H1 (cell line): ENCODE results near the gene GAS7. TPM values are rescaled to one million over a fixed set of nuclear protein-coding genes. Genes with fewer than 3 reads are reported as not detected.

Experiments
- CTCF ChIA-PET: fragments of 300-600 bp; sonication (Branson Sonifier 250); formaldehyde crosslinking; loops from one replicate; lab custom pipeline; 2021; ENCODE audit not compliant: partially characterized antibody; lab: Charles Lee
- POLR2A ChIA-PET: fragments of 300-600 bp; sonication (Branson Sonifier 250); formaldehyde crosslinking; loops from one replicate; lab custom pipeline; 2021; ENCODE audit warnings: inconsistent platforms; ENCODE audit not compliant: partially characterized antibody; lab: Charles Lee
- DNase-seq, 2 experiments: peaks; one replicate each; pipeline versions ENCODE4 v3.0.0 to v3.0.0-alpha.2; 2010 to 2022; ENCODE audit warnings: low spot score in 2 of 2, low read depth in 1 of 2, mixed read lengths in 1 of 2
- FAIRE-seq: peaks from 2 replicates; lab custom pipeline; 2011; peaks lifted over from hg19 to GRCh38; lab: Jason Lieb, UNC
- H2AFZ ChIP-seq: 2 replicates; pipeline ENCODE4 v1.8.1; 2012; ENCODE audit warnings: low read length, inconsistent platforms
- H2AK5ac ChIP-seq: 2 replicates; pipeline ENCODE4 v1.6.1; 2013; ENCODE audit warnings: low read depth, low read length
- H2BK120ac ChIP-seq: replicated peaks from 2 replicates; pipeline ENCODE3; 2013; ENCODE audit warnings: low read depth, low read length, inconsistent platforms
- H2BK12ac ChIP-seq: 2 replicates; pipeline ENCODE4 v1.6.1; 2013; ENCODE audit warnings: low read depth, low read length
- H2BK15ac ChIP-seq: 2 replicates; pipeline ENCODE4 v1.6.1; 2013; ENCODE audit warnings: low read length
- H2BK20ac ChIP-seq: 2 replicates; pipeline ENCODE4 v1.6.1; 2013; ENCODE audit warnings: low read length
- H2BK5ac ChIP-seq: 2 replicates; pipeline ENCODE4 v1.6.1; 2013; ENCODE audit warnings: low read depth, low read length
- H3K14ac ChIP-seq: 2 replicates; pipeline ENCODE4 v1.6.1; 2013; ENCODE audit warnings: inconsistent platforms; ENCODE audit not compliant: insufficient read length
- H3K18ac ChIP-seq: 2 replicates; pipeline ENCODE4 v1.6.1; 2013; ENCODE audit warnings: low read length; ENCODE audit errors: extremely low read depth
- H3K23ac ChIP-seq: 2 replicates; pipeline ENCODE4 v1.6.1; 2013; ENCODE audit warnings: inconsistent platforms; ENCODE audit not compliant: insufficient read length
- H3K23me2 ChIP-seq: 2 replicates; pipeline ENCODE4 v1.6.1; 2013; ENCODE audit warnings: low read depth, low read length
- H3K27ac ChIP-seq: 2 replicates; pipeline ENCODE4 v1.6.1; 2011; ENCODE audit warnings: low read depth, low read length, inconsistent platforms
- H3K27me3 ChIP-seq, 4 experiments: replicated peaks in 1 of 4; 1 replicate in 1 of 4; 2 replicates in 3 of 4; pipeline versions ENCODE4 v1.6.1 to v1.8.1; 2011 to 2013; ENCODE audit warnings: low read length in 3 of 4, mild to moderate bottlenecking in 3 of 4, inconsistent platforms in 2 of 4, mixed read lengths in 2 of 4, moderate library complexity in 1 of 4; ENCODE audit not compliant: control insufficient read depth in 3 of 4, insufficient read depth in 3 of 4; ENCODE audit errors: extremely low read depth in 1 of 4
- H3K36me3 ChIP-seq, 4 experiments: 2 replicates each; pipeline versions ENCODE4 v1.6.1 to v1.8.1; 2011 to 2013; ENCODE audit warnings: mild to moderate bottlenecking in 4 of 4, low read length in 3 of 4, moderate library complexity in 2 of 4, control low read depth in 1 of 4, inconsistent platforms in 1 of 4; ENCODE audit not compliant: insufficient read depth in 4 of 4, control insufficient read depth in 2 of 4
- H3K4ac ChIP-seq: replicated peaks from 2 replicates; pipeline ENCODE3; 2013; ENCODE audit warnings: low read length, low read depth, mixed read lengths, inconsistent platforms; ENCODE audit not compliant: insufficient read length
- H3K4me1 ChIP-seq, 4 experiments: replicated peaks in 1 of 4; 1 replicate in 1 of 4; 2 replicates in 3 of 4; pipeline versions ENCODE4 v1.6.1 to v1.8.1; 2011 to 2013; ENCODE audit warnings: low read length in 3 of 4, inconsistent platforms in 2 of 4, mixed read lengths in 1 of 4; ENCODE audit not compliant: insufficient read depth in 4 of 4, control insufficient read depth in 3 of 4
- H3K4me2 ChIP-seq, 2 experiments: 2 replicates each; pipeline versions ENCODE4 v1.6.1 to v1.8.1; 2011 to 2013; ENCODE audit warnings: low read depth in 2 of 2, low read length in 2 of 2, control low read depth in 1 of 2, inconsistent platforms in 1 of 2, mild to moderate bottlenecking in 1 of 2; ENCODE audit not compliant: insufficient read depth in 1 of 2
- H3K4me3 ChIP-seq, 4 experiments: fragments of 200-600, 300-600 bp in 1 of 4; sonication (generic), shearing (Covaris generic), sonication (Bioruptor Twin) in 1 of 4; 2 replicates each; pipeline versions ENCODE4 v1.5.1 to v1.8.1; 2011 to 2016; ENCODE audit warnings: low read length in 4 of 4, low read depth in 3 of 4, control low read depth in 2 of 4, inconsistent platforms in 2 of 4, mild to moderate bottlenecking in 2 of 4, mixed read lengths in 1 of 4, moderate library complexity in 1 of 4; ENCODE audit not compliant: insufficient read depth in 2 of 4; ENCODE audit errors: extremely low read depth in 1 of 4
- H3K56ac ChIP-seq: replicated peaks from 2 replicates; pipeline ENCODE3; 2013; ENCODE audit warnings: low read depth, mild to moderate bottlenecking, mixed read lengths, low read length, inconsistent platforms; ENCODE audit not compliant: insufficient read length
- H3K79me1 ChIP-seq: 2 replicates; pipeline ENCODE4 v1.6.1; 2013; ENCODE audit warnings: low read depth, low read length, control low read depth
- H3K79me2 ChIP-seq, 2 experiments: 2 replicates each; pipeline versions ENCODE4 v1.6.1 to v1.8.1; 2012 to 2013; ENCODE audit warnings: low read length in 2 of 2, mild to moderate bottlenecking in 2 of 2, inconsistent platforms in 1 of 2; ENCODE audit not compliant: insufficient read depth in 2 of 2, control insufficient read depth in 1 of 2
- H3K9ac ChIP-seq, 4 experiments: replicated peaks in 1 of 4; 1 replicate in 1 of 4; 2 replicates in 3 of 4; pipeline versions ENCODE4 v1.6.1 to v1.8.1; 2011 to 2013; ENCODE audit warnings: low read depth in 3 of 4, low read length in 3 of 4, control low read depth in 2 of 4, mild to moderate bottlenecking in 2 of 4, moderate library complexity in 2 of 4, inconsistent platforms in 1 of 4; ENCODE audit errors: extremely low read depth in 1 of 4
- H3K9me3 ChIP-seq, 2 experiments: 2 replicates each; pipeline versions ENCODE4 v1.6.1 to v1.8.1; 2012 to 2013; ENCODE audit warnings: mild to moderate bottlenecking in 2 of 2, moderate library complexity in 2 of 2, control low read depth in 1 of 2, inconsistent platforms in 1 of 2, low read depth in 1 of 2, low read length in 1 of 2, mixed read lengths in 1 of 2; ENCODE audit not compliant: insufficient read depth in 2 of 2
- H4K20me1 ChIP-seq, 2 experiments: replicated peaks in 1 of 2; 2 replicates each; pipeline versions ENCODE3 to v1.8.1; 2011 to 2013; ENCODE audit warnings: inconsistent platforms in 2 of 2, low read length in 2 of 2, mild to moderate bottlenecking in 1 of 2; ENCODE audit not compliant: insufficient read depth in 2 of 2, control insufficient read depth in 1 of 2
- H4K5ac ChIP-seq: 2 replicates; pipeline ENCODE4 v1.6.1; 2013; ENCODE audit warnings: low read length, low read depth, mixed read lengths, inconsistent platforms; ENCODE audit not compliant: insufficient read length
- H4K8ac ChIP-seq: 2 replicates; pipeline ENCODE4 v1.8.0; 2013; ENCODE audit warnings: mild to moderate bottlenecking, moderate library complexity, low read length, inconsistent platforms; ENCODE audit not compliant: insufficient read depth; ENCODE audit errors: extremely low read depth
- H4K91ac ChIP-seq: replicated peaks from 2 replicates; pipeline ENCODE3; 2013; ENCODE audit warnings: low read length, mixed read lengths, inconsistent platforms; ENCODE audit not compliant: insufficient read length
- CBX5 ChIP-seq: fragments of 300-800, 300-1000 bp; sonication (generic); IDR thresholded peaks from 2 replicates; pipeline ENCODE4 v1.7.1; 2016; ENCODE audit warnings: antibody characterized with exemption, low read length, low read depth
- EZH2 ChIP-seq: fragments of 200-600 bp; sonication (generic); IDR thresholded peaks from 2 replicates; pipeline ENCODE4 v1.7.1; 2012; ENCODE audit warnings: low read depth, mild to moderate bottlenecking, moderate library complexity, low read length, inconsistent platforms; ENCODE audit not compliant: severe bottlenecking
- GABPA ChIP-seq: IDR thresholded peaks from 2 replicates; pipeline ENCODE4 v1.6.1; 2011; ENCODE audit warnings: mild to moderate bottlenecking, low read length, moderate library complexity, borderline replicate concordance; ENCODE audit not compliant: insufficient read depth
- HDAC2 ChIP-seq, 2 experiments: fragments of 300-600 bp in 1 of 2; sonication (generic) in 1 of 2; IDR thresholded peaks; 2 replicates each; pipeline ENCODE4 v1.6.1; 2011 to 2012; ENCODE audit warnings: low read depth in 2 of 2, low read length in 2 of 2, mild to moderate bottlenecking in 2 of 2, moderate library complexity in 2 of 2, borderline replicate concordance in 1 of 2, inconsistent platforms in 1 of 2
- KDM1A ChIP-seq: fragments of 200-600, 300-600 bp; sonication (generic); IDR thresholded peaks from 2 replicates; pipeline ENCODE4 v1.7.1; 2016; ENCODE audit warnings: mild to moderate bottlenecking, low read length, borderline replicate concordance
- NANOG ChIP-seq: IDR thresholded peaks from 2 replicates; pipeline ENCODE4 v1.6.1; 2011; ENCODE audit warnings: low read length, low read depth, mild to moderate bottlenecking, inconsistent platforms; ENCODE audit not compliant: insufficient read depth, poor library complexity, severe bottlenecking
- POU5F1 ChIP-seq: IDR thresholded peaks from 2 replicates; pipeline ENCODE4 v1.6.1; 2011; ENCODE audit warnings: low read depth, mild to moderate bottlenecking, low read length, moderate library complexity
- RAD21 ChIP-seq, 2 experiments: IDR thresholded peaks in 1 of 2; conservative IDR thresholded peaks in 1 of 2; 2 replicates each; pipeline ENCODE4 v1.6.1; 2011; ENCODE audit warnings: low read depth in 2 of 2, low read length in 2 of 2, improper control_type of control experiment in 1 of 2, inconsistent platforms in 1 of 2, mild to moderate bottlenecking in 1 of 2, moderate library complexity in 1 of 2
- SIN3A ChIP-seq, 2 experiments: IDR thresholded peaks in 1 of 2; conservative IDR thresholded peaks in 1 of 2; 2 replicates each; pipeline ENCODE4 v1.6.1; 2011 to 2012; ENCODE audit warnings: low read length in 2 of 2, improper control_type of control experiment in 1 of 2, low read depth in 1 of 2, mild to moderate bottlenecking in 1 of 2
- TAF7 ChIP-seq: optimal IDR thresholded peaks from 2 replicates; pipeline ENCODE3; 2011; ENCODE audit warnings: low read depth, mild to moderate bottlenecking, inconsistent platforms, low read length, moderate library complexity, borderline replicate concordance
- WGBS, 2 experiments: shearing (Covaris generic) in 1 of 2; methylation state at CpG; one replicate each; pipeline versions ENCODE4 v1.1.6 to v1.1.7; 2013 to 2015; ENCODE audit warnings: low lambda C conversion rate in 2 of 2, mixed read lengths in 2 of 2, inconsistent platforms in 1 of 2, low coverage in 1 of 2, missing lambda C conversion rate in 1 of 2; ENCODE audit not compliant: insufficient replicate concordance in 2 of 2, insufficient coverage in 1 of 2, insufficient read length in 1 of 2; ENCODE audit errors: extremely low coverage in 1 of 2, missing lambda C conversion rate in 1 of 2; 5-methylcytosine and 5-hydroxymethylcytosine counted together
- polyA plus RNA-seq, 7 experiments: library from polyadenylated mRNA; depleted of rRNA in 3 of 7; stranded (reverse) in 5 of 7; unstranded in 2 of 7; fragments of >200 nt in 5 of 7; fragments of 200-250 nt in 2 of 7; gene quantifications; 1 replicate in 5 of 7; 2 replicates in 1 of 7; 4 replicates in 1 of 7; pipeline versions ENCODE4 v1.2.1 to v1.2.3, GENCODE V29; 2011 to 2013; ENCODE audit warnings: missing spikeins in 2 of 7, mixed read lengths in 2 of 7
- total RNA-seq: library from RNA; stranded (reverse); fragmentation: NEBNext Ultra II Directional; extraction: Animal tissue kit (Norgen Biotek cat#: 25700); gene quantifications from 2 replicates; pipeline ENCODE4 v1.2.1, GENCODE V29; 2021

GAS7 gene
- total and polyA plus RNA-seq, 2 of the 8 experiments (the other 6 are each of a cell fraction or from before 2014, with no cell fraction given), result 5.0 to 14.5 TPM

- Histone ChIP-seq H3K9me3 (no peaks in the 10 kb centered on the region), H4K8ac (no peak overlapping the region), H3K4me2 (no peak overlapping the region), H3K9ac (no peak overlapping the region), H2BK20ac (no peak overlapping the region), H3K56ac (no peak overlapping the region), H3K18ac (no peak overlapping the region), H3K36me3 (no peaks in the 10 kb centered on the region), H3K27me3 (no peaks in the 10 kb centered on the region), H3K27ac (no peak overlapping the region), H2AFZ (no peak overlapping the region), H4K91ac (no peak overlapping the region), H4K5ac (no peak overlapping the region), H3K23me2 (no peaks in the 10 kb centered on the region), H2BK15ac (no peak overlapping the region), H3K4ac (no peak overlapping the region), H2BK5ac (no peak overlapping the region), H3K23ac (no peak overlapping the region), H3K79me1 (no peaks in the 10 kb centered on the region), H3K14ac (no peak overlapping the region), H4K20me1 (no peaks in the 10 kb centered on the region), H3K4me3 (no peak overlapping the region), H2BK120ac (no peak overlapping the region), H3K79me2 (no peaks in the 10 kb centered on the region), H2BK12ac (no peak overlapping the region), H3K4me1 (no peaks in the 10 kb centered on the region), H2AK5ac (no peak overlapping the region)
- WGBS, 2 experiments, result 83% methylated on average over 12 of the region's 12 CpGs; no CpG with 5 or more reads in 1 of the 2 experiments
- TF ChIP-seq NANOG, result no peak
- no peak for TF ChIP-seq CBX5
- no peak for TF ChIP-seq TAF7
- TF ChIP-seq SIN3A (conservative IDR thresholded peaks at IDR 0.05 in 1 of 2, IDR thresholded peaks at IDR 0.05 in 1 of 2; ENCODE audit: low read depth in 1 of 2, low read length in 2 of 2), result no peak
- TF ChIP-seq HDAC2 (IDR thresholded peaks at IDR 0.05; ENCODE audit: borderline replicate concordance in 1 of 2, low read depth in 2 of 2, low read length in 2 of 2), result no peak
- no peak for TF ChIP-seq RAD21 (IDR thresholded peaks at IDR 0.05 in 1 of 2, conservative IDR thresholded peaks at IDR 0.05 in 1 of 2; ENCODE audit: low read depth in 2 of 2, low read length in 2 of 2)
- no peak for TF ChIP-seq POU5F1
- no peak for TF ChIP-seq KDM1A
- TF ChIP-seq EZH2, result no peak
- TF ChIP-seq GABPA, result no peak
- DNase-seq, result no peak
- ChIA-PET POLR2A (no interaction called here), CTCF (interaction anchor here (0.8 to 1.6 kb wide), 3 partner anchors 9 to 262 kb away, joined by 3 read pairs; no protein-coding TSS in a partner anchor)
- FAIRE-seq, result no peak
Observed at GRCh38 chr17:10243883-10244844, 45.8 kb upstream of the GAS7 start.
